ENCODE data around the gene FRMD4B.

FRMD4B gene

GRCh38 chr3:69403454-69403853 is 17.6 kb upstream of the FRMD4B start:
- no peak for DNase-seq

DNA sequence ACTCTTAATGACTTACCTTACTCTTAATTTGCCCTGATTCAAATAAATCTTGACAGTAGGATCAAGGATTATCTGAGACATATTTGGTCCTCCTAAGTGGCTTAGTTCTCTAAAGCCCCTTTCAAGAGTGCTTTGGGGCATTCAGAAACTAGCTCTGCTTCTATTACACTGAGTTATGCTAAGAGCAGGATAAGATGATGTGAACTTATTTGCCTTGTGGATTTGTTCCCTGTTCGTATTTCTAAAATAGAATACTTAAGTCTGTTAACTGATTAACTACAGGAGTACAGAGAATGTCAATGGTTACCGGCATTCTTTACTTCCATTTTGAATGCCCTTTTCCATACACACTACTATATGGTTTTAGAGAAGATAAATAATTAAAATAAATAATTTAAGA is 14.8 kb upstream of the FRMD4B start:
- no peak for DNase-seq

DNA sequence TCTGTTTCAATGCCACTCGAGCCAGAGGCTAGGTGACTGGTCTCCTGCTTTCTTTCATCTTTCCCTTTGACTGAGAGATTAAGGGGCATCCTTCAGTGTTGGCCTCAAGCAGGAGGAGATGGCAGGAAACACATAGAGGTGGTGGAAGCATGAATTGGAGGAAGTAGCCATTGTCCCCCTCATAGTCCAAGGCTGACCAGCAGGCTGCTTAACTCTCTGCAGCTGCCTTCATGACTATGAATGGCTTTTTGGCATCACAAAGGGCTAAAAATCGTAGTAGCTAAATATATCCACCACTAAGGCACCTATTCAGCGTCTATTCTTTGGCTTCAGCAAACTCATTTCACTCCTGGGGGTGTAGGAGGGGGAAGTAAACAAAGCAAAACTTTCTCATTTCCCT is 7.0 kb upstream of the FRMD4B start:
- DNase-seq: no peak

GRCh38 chr3:69392415-69392814 is 6.5 kb upstream of the FRMD4B start:
- DNase-seq: no peak

GRCh38 chr3:69391554-69391953 is 5.7 kb upstream of the FRMD4B start:
- no peak for DNase-seq

DNA sequence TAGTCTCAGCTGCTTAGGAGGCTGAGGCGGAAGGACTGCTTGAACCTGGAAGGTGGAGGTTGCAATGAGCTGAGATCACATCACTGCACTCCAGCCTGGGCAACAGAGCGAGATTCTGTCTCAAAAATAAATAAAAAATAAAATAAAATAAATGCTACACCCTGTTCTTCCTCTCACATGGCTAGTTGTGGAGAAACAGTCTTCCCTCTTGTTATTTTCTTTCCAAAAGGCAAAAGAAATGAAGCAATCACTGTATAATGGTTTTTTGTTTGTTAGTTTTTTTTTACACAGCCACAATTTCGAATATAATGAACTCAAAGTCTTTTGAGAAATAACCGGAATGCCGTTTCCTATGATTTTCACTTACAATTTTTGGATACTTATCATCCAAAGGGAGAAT is 4.9 kb upstream of the FRMD4B start:
- no peak for DNase-seq

GRCh38 chr3:69389520-69390248 is 3.8 kb upstream of the FRMD4B start:
- DNase-seq: no peak

- no peak for DNase-seq
These were observed 2.4 kb upstream of the FRMD4B start for GRCh38 chr3:69388241-69388640.

DNA sequence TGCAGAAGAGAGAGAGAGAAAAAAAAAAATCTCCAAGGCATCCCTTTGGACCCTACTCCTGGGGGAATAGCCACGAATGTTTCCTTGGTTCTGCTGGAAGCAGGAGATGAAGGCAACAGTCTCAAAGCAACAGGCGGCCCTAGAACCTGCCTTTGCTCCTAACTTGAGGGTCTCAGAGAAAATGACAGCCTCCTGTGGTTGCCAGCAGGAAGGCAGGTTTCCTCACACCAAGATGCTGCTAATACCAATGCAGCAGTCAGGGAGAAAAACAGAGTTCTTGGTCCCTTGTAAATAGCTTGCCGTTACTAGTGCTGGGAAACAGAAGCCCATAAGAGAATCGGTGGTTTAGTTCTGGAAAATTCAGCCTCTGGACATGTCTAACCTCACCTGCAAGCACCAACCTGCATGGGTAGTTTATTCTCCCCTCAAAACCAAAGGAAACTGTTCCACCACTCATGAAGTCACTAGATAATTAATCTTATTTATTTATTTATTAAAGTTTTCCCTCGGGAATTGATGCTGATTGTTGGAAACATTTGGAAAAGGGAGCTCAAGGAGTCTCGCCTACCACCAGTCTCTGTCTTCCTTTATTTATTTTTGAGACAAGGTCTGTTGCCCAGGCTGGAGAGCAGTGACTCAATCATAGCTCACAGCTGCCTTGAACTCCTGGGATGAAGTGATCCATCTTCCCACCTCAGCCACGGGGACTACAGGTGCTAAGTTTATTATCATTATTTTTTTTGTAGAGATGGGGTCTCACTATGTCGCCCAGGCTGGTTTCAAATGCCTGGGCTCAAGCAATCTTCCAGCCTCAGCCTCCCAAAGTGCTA is 883 bp upstream of the FRMD4B start:
- DNase-seq: no peak

GRCh38 chr3:69385123-69385722 is 665 bp downstream of the FRMD4B start:
- no peak for DNase-seq

DNA sequence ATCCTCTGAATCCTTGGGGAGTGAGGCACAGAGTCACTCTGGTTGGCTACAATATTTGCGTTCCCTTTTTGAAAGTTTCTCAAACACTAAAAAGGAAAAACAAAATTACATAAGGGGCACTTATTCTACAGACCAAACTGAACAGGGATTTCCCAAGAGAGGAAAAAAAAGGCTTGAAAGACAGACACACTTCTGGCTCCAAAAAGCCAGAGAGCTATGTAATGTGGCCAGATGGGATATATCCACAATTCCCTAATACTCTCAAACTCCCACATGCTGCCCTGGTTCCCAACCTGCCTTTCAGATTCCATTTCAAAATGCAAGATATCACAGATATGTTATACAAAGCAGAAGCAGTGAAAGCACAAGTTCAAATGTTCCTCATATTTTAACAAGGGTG is 1.6 kb downstream of the FRMD4B start:
- no peak for DNase-seq

GRCh38 chr3:69379661-69380060 is 6.2 kb downstream of the FRMD4B start:
- no peak for DNase-seq

DNA sequence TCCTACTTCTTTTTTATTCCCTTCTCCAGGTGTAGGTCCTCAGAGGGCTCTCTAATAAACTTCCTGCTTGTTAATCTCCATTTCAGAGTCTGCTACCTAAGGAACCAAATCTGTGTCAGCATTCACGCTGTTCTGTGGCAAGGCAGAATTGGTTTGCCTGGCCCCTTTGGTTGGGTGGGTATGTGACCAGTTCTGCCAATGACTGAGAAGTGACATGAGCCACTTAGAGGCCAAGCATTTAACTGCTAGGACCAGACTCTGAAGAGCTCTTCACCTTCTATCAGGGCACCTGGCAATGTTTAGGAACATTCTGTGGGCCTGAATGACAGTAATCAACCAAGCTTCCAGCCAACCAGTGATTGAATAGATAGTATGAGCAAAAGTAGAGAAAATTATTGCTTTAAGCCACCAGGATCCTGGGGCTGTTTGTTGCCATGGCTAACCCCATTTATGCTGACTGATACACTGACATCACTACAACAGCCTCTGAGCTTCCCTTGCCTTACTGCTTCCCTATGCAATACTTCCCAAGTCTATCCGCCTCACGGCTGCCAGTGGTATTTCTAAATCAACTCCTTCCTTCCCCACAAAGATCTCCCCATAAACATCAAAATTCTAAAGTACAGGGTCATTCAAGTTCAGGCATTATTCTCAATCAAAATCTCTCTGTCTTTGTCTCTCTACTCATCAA is 7.6 kb downstream of the FRMD4B start:
- no peak for DNase-seq

GRCh38 chr3:69377262-69377661 is 8.6 kb downstream of the FRMD4B start:
- no peak for DNase-seq

GRCh38 chr3:69376731-69377130 is 9.2 kb downstream of the FRMD4B start:
- DNase-seq: no peak

DNA sequence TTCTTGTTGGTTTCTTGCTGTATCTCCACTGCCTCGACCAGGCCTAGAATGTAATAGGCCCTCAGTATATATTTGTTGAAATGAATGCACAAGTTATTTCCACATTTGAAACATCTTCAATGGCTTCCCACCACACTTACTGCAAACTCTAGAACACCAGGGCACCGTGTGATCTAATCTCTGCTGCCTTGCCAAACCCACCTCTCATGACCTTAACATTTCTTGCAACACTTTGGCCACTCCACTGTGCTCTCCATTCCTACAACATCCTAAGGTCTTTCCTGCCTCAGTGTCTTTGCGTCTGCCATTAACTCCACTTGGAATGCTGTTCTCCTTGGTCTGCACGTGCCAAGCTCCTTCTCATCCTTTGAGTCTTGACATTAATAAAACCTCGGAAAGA is 14.1 kb downstream of the FRMD4B start:
- DNase-seq: no peak

GRCh38 chr3:69370901-69371301 is 15.0 kb downstream of the FRMD4B start:
- no peak for DNase-seq

GRCh38 chr3:69370156-69370883 is 15.6 kb downstream of the FRMD4B start:
- peak; percentile 61 for DNase-seq

GRCh38 chr3:69368129-69368741 is 17.7 kb downstream of the FRMD4B start:
- DNase-seq: no peak

- DNase-seq: no peak
These were observed 18.3 kb downstream of the FRMD4B start for GRCh38 chr3:69367586-69367985.

GRCh38 chr3:69364354-69364753 is 21.5 kb downstream of the FRMD4B start:
- no peak for DNase-seq

DNA sequence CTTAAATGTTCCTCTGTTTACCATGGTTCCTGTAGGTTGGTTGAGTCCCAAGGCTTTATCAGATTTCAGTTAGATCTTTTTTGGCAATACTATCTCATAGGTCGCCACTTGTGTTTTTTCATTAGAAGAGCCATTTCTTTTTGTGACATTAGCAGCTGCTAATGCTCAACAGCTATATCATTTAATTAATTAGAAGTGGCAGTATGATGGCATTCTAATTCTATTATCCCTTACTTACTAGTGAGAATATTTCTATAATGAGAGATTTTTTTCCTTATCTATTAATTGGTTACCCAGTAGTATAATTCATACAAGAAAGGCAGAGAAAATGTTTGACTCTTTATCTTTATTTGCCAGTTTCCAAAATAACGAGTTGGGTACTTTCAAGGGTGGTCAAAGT is 25.2 kb downstream of the FRMD4B start:
- no peak for DNase-seq

Measured in activated CD8-positive, alpha-beta memory T cell treated with anti-CD3 and anti-CD28 coated beads for 24 hours (primary cell).